ENCODE measurements around the gene PDE3A.
"Not testable (repeated sequence)": the region's sequence is repeated elsewhere in the genome, so short reads cannot be mapped to it uniquely, and the experiment has no call there.

Gene PDE3A

GRCh38 chr12:20383612-20384011 lies 15.3 kb downstream of the PDE3A start:
- no peak for TF ChIP-seq CTCF (IDR thresholded peaks at IDR 0.05; ENCODE audit: extremely low read depth, insufficient read depth, missing control alignments)
- in situ Hi-C loops (cut with MboI; ENCODE audit: low pct_unique_long_range_greater_than_20kb, low sequenced_read_pairs, unreplicated experiment) = no loop called here
- no peak for DNase-seq (ENCODE audit: low spot score)

GRCh38 chr12:20384836-20385235 lies 16.5 kb downstream of the PDE3A start:
- in situ Hi-C loops (cut with MboI; ENCODE audit: low pct_unique_long_range_greater_than_20kb, low sequenced_read_pairs, unreplicated experiment); DNase-seq (ENCODE audit: low spot score): not testable (repeated sequence)

GRCh38 chr12:20390846-20391245 lies 22.5 kb downstream of the PDE3A start:
- in situ Hi-C loops (cut with MboI; ENCODE audit: low pct_unique_long_range_greater_than_20kb, low sequenced_read_pairs, unreplicated experiment) = no loop called here
- TF ChIP-seq CTCF (IDR thresholded peaks at IDR 0.05; ENCODE audit: extremely low read depth, insufficient read depth, missing control alignments) = no peak
- no peak for DNase-seq (ENCODE audit: low spot score)

- no peak for TF ChIP-seq CTCF (IDR thresholded peaks at IDR 0.05; ENCODE audit: extremely low read depth, insufficient read depth, missing control alignments)
- DNase-seq (ENCODE audit: low spot score) = no peak
- in situ Hi-C loops (cut with MboI; ENCODE audit: low pct_unique_long_range_greater_than_20kb, low sequenced_read_pairs, unreplicated experiment) = no loop called here
Observed at GRCh38 chr12:20392339-20392738, 24.0 kb downstream of the PDE3A start.

- in situ Hi-C loops (cut with MboI; ENCODE audit: low pct_unique_long_range_greater_than_20kb, low sequenced_read_pairs, unreplicated experiment) = no loop called here
- DNase-seq (ENCODE audit: low spot score) = no peak
- no peak for TF ChIP-seq CTCF (IDR thresholded peaks at IDR 0.05; ENCODE audit: extremely low read depth, insufficient read depth, missing control alignments)
Observed at GRCh38 chr12:20393707-20394106, 25.4 kb downstream of the PDE3A start.

GRCh38 chr12:20395791-20396550 lies 27.6 kb downstream of the PDE3A start:
- TF ChIP-seq CTCF (IDR thresholded peaks at IDR 0.05; ENCODE audit: extremely low read depth, insufficient read depth, missing control alignments) = no peak
- in situ Hi-C loops (cut with MboI; ENCODE audit: low pct_unique_long_range_greater_than_20kb, low sequenced_read_pairs, unreplicated experiment) = no loop called here
- no peak for DNase-seq (ENCODE audit: low spot score)

GRCh38 chr12:20398686-20399085 lies 30.3 kb downstream of the PDE3A start:
- in situ Hi-C loops (cut with MboI; ENCODE audit: low pct_unique_long_range_greater_than_20kb, low sequenced_read_pairs, unreplicated experiment) = no loop called here
- no peak for TF ChIP-seq CTCF (IDR thresholded peaks at IDR 0.05; ENCODE audit: extremely low read depth, insufficient read depth, missing control alignments)
- DNase-seq (ENCODE audit: low spot score) = no peak
